ENCODE results near the gene CPNE6. TPM values are rescaled to one million over a fixed set of nuclear protein-coding genes. Genes with fewer than 3 reads are reported as not detected.
A peak's percentile ranks its signal among the peaks of the same experiment; 100 is the strongest.

CPNE6 gene
- polyA plus RNA-seq, 1 of the 3 experiments (the other 2 are of a cell fraction): not detected

GRCh38 chr14:24060443-24060842, 10.9 kb upstream of the CPNE6 start:
- Histone ChIP-seq H3K4me2 (no peak overlapping the region), H3K9me3 (no peaks in the 10 kb centered on the region), H3K9ac (no peak overlapping the region), H3K4me3 (ENCODE audit: low read depth in 2 of 2, low read length in 1 of 2) (no peak overlapping the region), H3K9me2 (no peaks in the 10 kb centered on the region), H3K27ac (ENCODE audit: low read depth in 2 of 2, low read length in 1 of 2) (no peak overlapping the region), H4K20me1 (ENCODE audit: insufficient read depth) (no peaks in the 10 kb centered on the region), H3F3A (replicated peaks; ENCODE audit: insufficient read depth) (no peaks in the 10 kb centered on the region), H3K79me2 (ENCODE audit: insufficient read depth) (no peaks in the 10 kb centered on the region), H3K27me3 (ENCODE audit: insufficient read depth) (no peaks in the 10 kb centered on the region), H3K4me1 (ENCODE audit: control insufficient read depth in 1 of 2, insufficient read depth in 2 of 2, low read depth in 1 of 2, low read length in 1 of 2) (peaks cover 0 to 3% of the 10 kb centered on the region in 2 experiments; a peak in 1 of 4 replicates), H2AFZ (ENCODE audit: low read depth) (no peak overlapping the region), H3K36me3 (replicated peaks in 1 of 2; ENCODE audit: control insufficient read depth in 1 of 2, insufficient read depth in 2 of 2, low read length in 1 of 2) (no peaks in the 10 kb centered on the region)
- CTCF ChIA-PET: interaction anchor here (8.3 to 42.8 kb wide), 2 partner anchors 16 to 40 kb away, joined by 284 to 1159 read pairs; partner anchors contain the start of genes CPNE6 and PCK2
- TF ChIP-seq USF1 (IDR thresholded peaks at IDR 0.05; ENCODE audit: borderline replicate concordance, low read depth) (no peak), NFIC (IDR thresholded peaks at IDR 0.05; ENCODE audit: borderline replicate concordance) (no peak), ELF1 (IDR thresholded peaks at IDR 0.05) (no peak), USF2 (IDR thresholded peaks at IDR 0.05; ENCODE audit: borderline replicate concordance, low read depth, low read length) (no peak), ZBTB33 (IDR thresholded peaks at IDR 0.05; ENCODE audit: borderline replicate concordance, low read depth) (no peak), PBX3 (IDR thresholded peaks at IDR 0.05) (no peak), IRF3 (IDR thresholded peaks at IDR 0.05; ENCODE audit: low read depth, low read length) (no peak), RXRA (IDR thresholded peaks at IDR 0.05; ENCODE audit: borderline replicate concordance, low read depth) (no peak), GABPA (IDR thresholded peaks at IDR 0.05; ENCODE audit: low read depth) (no peak), NRF1 (IDR thresholded peaks at IDR 0.05; ENCODE audit: low read depth, low read length) (no peak), EP300 (IDR thresholded peaks at IDR 0.05; ENCODE audit: borderline replicate concordance in 1 of 2, low read depth in 1 of 2, low read length in 1 of 2) (no peak), FOSL2 (IDR thresholded peaks at IDR 0.05; ENCODE audit: borderline replicate concordance, low read depth) (no peak), TEAD4 (IDR thresholded peaks at IDR 0.05; ENCODE audit: borderline replicate concordance, insufficient read depth) (no peak), EZH2phosphoT487 (IDR thresholded peaks at IDR 0.05; ENCODE audit: borderline replicate concordance, low read depth) (no peak), FOXM1 (IDR thresholded peaks at IDR 0.05; ENCODE audit: low read depth) (no peak), GATA2 (CRISPR knock-in tag; IDR thresholded peaks at IDR 0.05) (no peak), FOXJ3 (CRISPR knock-in tag; IDR thresholded peaks at IDR 0.05) (no peak)
- DNase-seq: peak; percentile 0
- POLR2A ChIA-PET: no interaction called here
- 64% methylated on average over 5 of the region's 10 CpGs for WGBS (ENCODE audit: low lambda C conversion rate)

Measured in SK-N-SH (cell line).